Activated CD8-positive, alpha-beta memory T cell treated with anti-CD3 and anti-CD28 coated beads, Interleukin-2, amount 50 U/mL, for 48 hours (primary cell): ENCODE measurements around the gene LRP6.

ENCODE experiments used
- DNase-seq: peaks from one replicate; pipeline ENCODE4 v3.0.0-alpha.2; 2020

LRP6 gene

GRCh38 chr12:12210983-12211382, 55.9 kb downstream of the LRP6 start:
- DNase-seq, result no peak

GRCh38 chr12:12210416-12210815, 56.4 kb downstream of the LRP6 start:
- DNase-seq, result no peak

GRCh38 chr12:12209675-12210074, 57.2 kb downstream of the LRP6 start:
- DNase-seq, result no peak

GRCh38 chr12:12209043-12209442, 57.8 kb downstream of the LRP6 start:
- DNase-seq, result no peak

- no peak for DNase-seq
These were observed 59.1 kb downstream of the LRP6 start for GRCh38 chr12:12207746-12208145.

GRCh38 chr12:12206776-12207388, 60.0 kb downstream of the LRP6 start:
- DNase-seq, result no peak

- DNase-seq, result no peak
These were observed 64.1 kb downstream of the LRP6 start for GRCh38 chr12:12202747-12203146.

- no peak for DNase-seq
These were observed 64.7 kb downstream of the LRP6 start for GRCh38 chr12:12202105-12202504.

GRCh38 chr12:12201274-12201758, 65.5 kb downstream of the LRP6 start:
- DNase-seq, result no peak

- DNase-seq, result no peak
These were observed 66.5 kb downstream of the LRP6 start for GRCh38 chr12:12200363-12200762.

- no peak for DNase-seq
These were observed 68.7 kb downstream of the LRP6 start for GRCh38 chr12:12198124-12198523.

GRCh38 chr12:12197128-12197527, 69.7 kb downstream of the LRP6 start:
- DNase-seq, result no peak

- DNase-seq, result no peak
These were observed 71.3 kb downstream of the LRP6 start for GRCh38 chr12:12195516-12195915.

GRCh38 chr12:12195081-12195480, 71.8 kb downstream of the LRP6 start:
- DNase-seq, result no peak

- no peak for DNase-seq
These were observed 72.6 kb downstream of the LRP6 start for GRCh38 chr12:12194206-12194605.

- no peak for DNase-seq
These were observed 75.8 kb downstream of the LRP6 start for GRCh38 chr12:12191008-12191407.

GRCh38 chr12:12190087-12190809, 76.6 kb downstream of the LRP6 start:
- no peak for DNase-seq

- DNase-seq, result no peak
These were observed 81.4 kb downstream of the LRP6 start for GRCh38 chr12:12185414-12185813.

GRCh38 chr12:12182703-12183365, 84.0 kb downstream of the LRP6 start:
- no peak for DNase-seq

GRCh38 chr12:12181511-12181910, 85.3 kb downstream of the LRP6 start:
- no peak for DNase-seq

GRCh38 chr12:12180575-12180974, 86.3 kb downstream of the LRP6 start:
- DNase-seq, result no peak

GRCh38 chr12:12180136-12180535, 86.7 kb downstream of the LRP6 start:
- no peak for DNase-seq

- no peak for DNase-seq
These were observed 88.3 kb downstream of the LRP6 start for GRCh38 chr12:12178559-12178958.

- no peak for DNase-seq
These were observed 90.4 kb downstream of the LRP6 start for GRCh38 chr12:12176402-12176801.
